Calu3 (cell line): ENCODE data around the gene WDR81. TPM values are rescaled to one million over a fixed set of nuclear protein-coding genes. Genes with fewer than 3 reads are reported as not detected.

Source experiments
- BruUV-seq: library from RNA; stranded (reverse); fragments of 400-500 nt; replicated peaks from 2 replicates; lab custom pipeline; 2021; lab: Mats Ljungman, UMichigan
- CTCF ChIA-PET: fragments of 300-600 bp; sonication (Branson Sonifier 250); formaldehyde crosslinking; loops from one replicate; lab custom pipeline; 2022; ENCODE audit warnings: antibody characterized with exemption; lab: Charles Lee
- DNase-seq: peaks from one replicate; pipeline ENCODE4 v3.0.0; 2022
- H3K27ac Mint-ChIP-seq: one replicate; pipeline ENCODE4 v1.8.0; 2022; ENCODE audit warnings: mixed read lengths; ENCODE audit not compliant: unreplicated experiment
- H3K27me3 Mint-ChIP-seq: one replicate; pipeline ENCODE4 v1.8.0; 2022; ENCODE audit warnings: mixed read lengths; ENCODE audit not compliant: unreplicated experiment
- H3K36me3 Mint-ChIP-seq: one replicate; pipeline ENCODE4 v1.8.0; 2022; ENCODE audit warnings: mild to moderate bottlenecking, moderate library complexity, mixed read lengths; ENCODE audit not compliant: insufficient read depth, unreplicated experiment
- H3K4me1 Mint-ChIP-seq: one replicate; pipeline ENCODE4 v1.8.0; 2022; ENCODE audit warnings: mild to moderate bottlenecking, low read depth, mixed read lengths; ENCODE audit not compliant: unreplicated experiment
- H3K4me3 Mint-ChIP-seq: one replicate; pipeline ENCODE4 v1.8.0; 2022; ENCODE audit warnings: mild to moderate bottlenecking, low read depth, moderate library complexity, mixed read lengths; ENCODE audit not compliant: unreplicated experiment
- H3K9me3 Mint-ChIP-seq: one replicate; pipeline ENCODE4 v1.8.0; 2022; ENCODE audit warnings: low read depth, mixed read lengths; ENCODE audit not compliant: unreplicated experiment
- intact Hi-C: fragments of 100-400 bp; cut with micrococcal nuclease; formaldehyde crosslinking; loops from one replicate; pipeline ENCODE4 v1.10.0; 2022; ENCODE audit not compliant: unreplicated experiment
- total RNA-seq: library from RNA; stranded (reverse); gene quantifications from 2 replicates; pipeline ENCODE4 v1.2.3, GENCODE V29; 2022
- TF ChIP-seq, protein P1 (sequence below): fragments of 200-600 bp; IDR thresholded peaks from one replicate; pipeline ENCODE4 v1.8.0; 2022; ENCODE audit warnings: antibody characterized with exemption; ENCODE audit not compliant: unreplicated experiment

The WDR81 gene
- total RNA-seq, 1 experiment from 2014 or later = 11.2 TPM

- H3K36me3 Mint-ChIP-seq = peaks cover 15% of the 10 kb centered on the region
- CTCF ChIA-PET = no interaction called here
- intact Hi-C loops = no loop called here
- H3K27ac Mint-ChIP-seq = no peak overlapping the region
- no peaks in the 10 kb centered on the region for H3K27me3 Mint-ChIP-seq
- no TSS peak for BruUV-seq
- DNase-seq = no peak
- H3K9me3 Mint-ChIP-seq = no peaks in the 10 kb centered on the region
- no peaks in the 10 kb centered on the region for H3K4me1 Mint-ChIP-seq
- TF ChIP-seq, protein P1, sequence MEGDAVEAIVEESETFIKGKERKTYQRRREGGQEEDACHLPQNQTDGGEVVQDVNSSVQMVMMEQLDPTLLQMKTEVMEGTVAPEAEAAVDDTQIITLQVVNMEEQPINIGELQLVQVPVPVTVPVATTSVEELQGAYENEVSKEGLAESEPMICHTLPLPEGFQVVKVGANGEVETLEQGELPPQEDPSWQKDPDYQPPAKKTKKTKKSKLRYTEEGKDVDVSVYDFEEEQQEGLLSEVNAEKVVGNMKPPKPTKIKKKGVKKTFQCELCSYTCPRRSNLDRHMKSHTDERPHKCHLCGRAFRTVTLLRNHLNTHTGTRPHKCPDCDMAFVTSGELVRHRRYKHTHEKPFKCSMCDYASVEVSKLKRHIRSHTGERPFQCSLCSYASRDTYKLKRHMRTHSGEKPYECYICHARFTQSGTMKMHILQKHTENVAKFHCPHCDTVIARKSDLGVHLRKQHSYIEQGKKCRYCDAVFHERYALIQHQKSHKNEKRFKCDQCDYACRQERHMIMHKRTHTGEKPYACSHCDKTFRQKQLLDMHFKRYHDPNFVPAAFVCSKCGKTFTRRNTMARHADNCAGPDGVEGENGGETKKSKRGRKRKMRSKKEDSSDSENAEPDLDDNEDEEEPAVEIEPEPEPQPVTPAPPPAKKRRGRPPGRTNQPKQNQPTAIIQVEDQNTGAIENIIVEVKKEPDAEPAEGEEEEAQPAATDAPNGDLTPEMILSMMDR = no peak
- H3K4me3 Mint-ChIP-seq = no peak overlapping the region
Observed at GRCh38 chr17:1773696-1774181, 49.2 kb downstream of the WDR81 start.

DNA sequence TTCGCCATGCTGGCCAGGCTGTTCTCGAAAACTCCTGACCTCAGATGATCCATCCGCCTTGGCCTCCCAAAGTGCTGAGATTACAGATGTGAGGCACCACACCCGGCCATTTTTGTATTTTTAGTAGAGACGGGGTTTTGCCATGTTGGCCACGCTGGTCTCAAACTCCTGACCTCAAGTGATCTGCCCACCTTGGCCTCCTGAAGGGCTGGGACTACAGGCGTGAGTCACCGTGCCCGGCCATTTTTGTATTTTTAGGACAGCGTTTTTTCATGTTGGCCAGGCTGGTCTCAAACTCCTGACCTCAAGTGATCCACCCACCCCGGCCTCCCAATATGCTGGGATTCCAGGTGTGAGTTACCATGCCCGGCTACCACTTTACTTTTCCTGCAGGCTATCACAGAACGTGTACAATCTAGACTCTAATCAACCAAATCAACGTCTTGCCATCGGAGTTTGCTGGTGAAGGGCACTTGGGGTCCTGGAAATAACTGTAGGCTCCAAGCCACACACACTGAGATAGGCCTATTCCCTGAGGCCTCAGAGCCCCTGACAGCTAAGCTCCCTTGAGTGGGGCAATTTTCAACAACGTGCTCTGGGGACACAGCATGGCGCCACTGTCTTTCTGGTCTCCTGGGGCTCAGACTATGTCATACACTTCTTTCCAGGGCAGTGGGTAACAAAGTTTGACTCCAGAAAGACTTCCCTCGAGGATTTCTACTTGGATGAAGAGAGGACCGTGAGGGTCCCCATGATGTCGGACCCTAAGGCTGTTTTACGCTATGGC is 50.1 kb downstream of the WDR81 start:
- H3K36me3 Mint-ChIP-seq = peaks cover 15% of the 10 kb centered on the region
- CTCF ChIA-PET = no interaction called here
- BruUV-seq = no TSS peak

GRCh38 chr17:1776328-1776727 is 51.8 kb downstream of the WDR81 start:
- Mint-ChIP-seq H3K27ac (no peak overlapping the region), H3K4me3 (no peak overlapping the region), H3K27me3 (no peaks in the 10 kb centered on the region), H3K9me3 (no peaks in the 10 kb centered on the region), H3K36me3 (peaks cover 9% of the 10 kb centered on the region), H3K4me1 (no peaks in the 10 kb centered on the region)
- CTCF ChIA-PET = no interaction called here
- intact Hi-C loops = no loop called here
- TF ChIP-seq, protein P1 = no peak
- no peak for DNase-seq
- BruUV-seq = no TSS peak

More for the DNA sequence above, 50.1 kb downstream of the WDR81 start:
- intact Hi-C loops = no loop called here
- Mint-ChIP-seq H3K4me3 (no peak overlapping the region), H3K27me3 (no peaks in the 10 kb centered on the region), H3K27ac (no peak overlapping the region), H3K4me1 (no peaks in the 10 kb centered on the region), H3K9me3 (no peaks in the 10 kb centered on the region)
- no peak for DNase-seq
- TF ChIP-seq, protein P1 = no peak

DNA sequence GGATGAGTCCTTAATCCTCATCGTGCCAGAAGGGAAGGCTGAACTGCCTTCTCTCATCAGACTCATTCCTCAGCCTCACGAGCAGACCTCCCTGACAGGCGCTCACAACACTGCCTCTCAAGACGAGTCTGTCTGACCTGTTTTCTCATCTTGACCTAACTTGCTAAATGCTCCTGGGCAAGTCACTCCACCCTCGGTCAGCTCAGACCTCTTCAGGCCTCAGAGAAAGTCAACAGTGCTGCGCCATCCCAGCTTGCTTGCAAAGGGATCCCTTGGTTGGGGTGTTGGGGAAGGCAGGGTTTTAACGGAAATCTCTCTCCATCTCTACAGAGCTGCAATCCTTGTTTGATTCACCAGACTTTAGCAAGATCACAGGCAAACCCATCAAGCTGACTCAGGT is 52.4 kb downstream of the WDR81 start:
- Mint-ChIP-seq H3K9me3 (no peaks in the 10 kb centered on the region), H3K27ac (no peak overlapping the region), H3K4me1 (no peaks in the 10 kb centered on the region), H3K27me3 (no peaks in the 10 kb centered on the region), H3K36me3 (peaks cover 6% of the 10 kb centered on the region), H3K4me3 (no peak overlapping the region)
- CTCF ChIA-PET = no interaction called here
- no peak for DNase-seq
- TF ChIP-seq, protein P1 = no peak
- BruUV-seq = no TSS peak
- intact Hi-C loops = no loop called here
